T-helper 1 cell treated with Interleukin-12 subunit alpha and Interleukin-12 subunit beta and Interleukin-4 antibody, amounts not matched to agents 30 μg/mL and 1 μg/mL, for 36 hours (primary cell): Measurements from ENCODE around the gene KIF18A.
"Not testable (repeated sequence)": the region's sequence is repeated elsewhere in the genome, so short reads cannot be mapped to it uniquely, and the experiment has no call there.

Experiments used
- H3K27ac Mint-ChIP-seq: one replicate; pipeline ENCODE4 v1.8.0; 2021; ENCODE audit warnings: mild to moderate bottlenecking, mixed read lengths
- H3K27me3 Mint-ChIP-seq: one replicate; pipeline ENCODE4 v1.8.0; 2021; ENCODE audit warnings: low read depth, mixed read lengths
- H3K36me3 Mint-ChIP-seq: one replicate; pipeline ENCODE4 v1.8.0; 2021; ENCODE audit warnings: low read depth, mixed read lengths
- H3K4me1 Mint-ChIP-seq: one replicate; pipeline ENCODE4 v1.8.0; 2021; ENCODE audit warnings: low read depth, mixed read lengths
- H3K4me3 Mint-ChIP-seq: one replicate; pipeline ENCODE4 v1.8.0; 2021; ENCODE audit warnings: mild to moderate bottlenecking, moderate library complexity, mixed read lengths
- H3K9me3 Mint-ChIP-seq: one replicate; pipeline ENCODE4 v1.8.0; 2021; ENCODE audit warnings: mixed read lengths

The KIF18A gene

GRCh38 chr11:28107750-28108618 lies at the start of gene KIF18A, which contains the start of gene METTL15:
TSS of gene KIF18A (minus strand) at chr11:28108156. CDS start at chr11:28097947, 10,209 bp downstream.
TSS of gene METTL15 (plus strand) at chr11:28108388. CDS start at chr11:28113335, 4,947 bp downstream.
- peaks cover 3% of the 10 kb centered on the region for H3K36me3 Mint-ChIP-seq
- peaks cover 54% of the 10 kb centered on the region for H3K4me1 Mint-ChIP-seq
- H3K4me3 Mint-ChIP-seq = peak within 1 kb of the TSS; percentile 98
- H3K27me3 Mint-ChIP-seq = no peaks in the 10 kb centered on the region
- H3K9me3 Mint-ChIP-seq = no peaks in the 10 kb centered on the region
- peak within 1 kb of the TSS; percentile 99 for H3K27ac Mint-ChIP-seq

- no peak overlapping the region for H3K4me3 Mint-ChIP-seq
- no peaks in the 10 kb centered on the region for H3K27me3 Mint-ChIP-seq
- no peak overlapping the region for H3K27ac Mint-ChIP-seq
- no peaks in the 10 kb centered on the region for H3K4me1 Mint-ChIP-seq
- H3K36me3 Mint-ChIP-seq = peaks cover 9% of the 10 kb centered on the region
- no peaks in the 10 kb centered on the region for H3K9me3 Mint-ChIP-seq
Measured at GRCh38 chr11:28153586-28153985, 45.6 kb upstream of the KIF18A start.

- no peaks in the 10 kb centered on the region for H3K4me1 Mint-ChIP-seq
- H3K9me3 Mint-ChIP-seq = no peaks in the 10 kb centered on the region
- H3K27me3 Mint-ChIP-seq = no peaks in the 10 kb centered on the region
- H3K4me3 Mint-ChIP-seq = no peak overlapping the region
- no peak overlapping the region for H3K27ac Mint-ChIP-seq
- peaks cover 6% of the 10 kb centered on the region for H3K36me3 Mint-ChIP-seq
Measured at GRCh38 chr11:28152743-28153142, 44.8 kb upstream of the KIF18A start.

GRCh38 chr11:28146123-28146751 lies 38.3 kb upstream of the KIF18A start:
- no peaks in the 10 kb centered on the region for H3K9me3 Mint-ChIP-seq
- H3K4me1 Mint-ChIP-seq = no peaks in the 10 kb centered on the region
- no peaks in the 10 kb centered on the region for H3K27me3 Mint-ChIP-seq
- no peak overlapping the region for H3K27ac Mint-ChIP-seq
- peaks cover under 1% of the 10 kb centered on the region for H3K36me3 Mint-ChIP-seq
- H3K4me3 Mint-ChIP-seq = no peak overlapping the region

GRCh38 chr11:28144808-28145207 lies 36.9 kb upstream of the KIF18A start:
- Mint-ChIP-seq H3K4me1 (no peaks in the 10 kb centered on the region), H3K27ac (no peak overlapping the region), H3K9me3 (peaks cover 7% of the 10 kb centered on the region), H3K4me3 (no peak overlapping the region), H3K27me3 (no peaks in the 10 kb centered on the region), H3K36me3 (peaks cover 4% of the 10 kb centered on the region)

GRCh38 chr11:28142724-28143123 lies 34.8 kb upstream of the KIF18A start:
- Mint-ChIP-seq H3K4me1 (no peaks in the 10 kb centered on the region), H3K27me3 (no peaks in the 10 kb centered on the region), H3K4me3 (no peak overlapping the region), H3K9me3 (peaks cover 21% of the 10 kb centered on the region), H3K27ac (no peak overlapping the region), H3K36me3 (peaks cover 5% of the 10 kb centered on the region)

- H3K4me1 Mint-ChIP-seq = no peaks in the 10 kb centered on the region
- H3K27ac Mint-ChIP-seq = no peak overlapping the region
- H3K36me3 Mint-ChIP-seq = peaks cover 12% of the 10 kb centered on the region
- H3K27me3 Mint-ChIP-seq = no peaks in the 10 kb centered on the region
- no peak overlapping the region for H3K4me3 Mint-ChIP-seq
- peaks cover 35% of the 10 kb centered on the region for H3K9me3 Mint-ChIP-seq
Measured at GRCh38 chr11:28140689-28141455, 32.9 kb upstream of the KIF18A start.

- Mint-ChIP-seq H3K4me3 (no peak overlapping the region), H3K27me3 (no peaks in the 10 kb centered on the region), H3K27ac (no peak overlapping the region), H3K9me3 (peaks cover 37% of the 10 kb centered on the region), H3K4me1 (no peaks in the 10 kb centered on the region), H3K36me3 (peaks cover 13% of the 10 kb centered on the region)
Measured at GRCh38 chr11:28139841-28140415, 32.0 kb upstream of the KIF18A start.

GRCh38 chr11:28137832-28138231 lies 29.9 kb upstream of the KIF18A start:
- Mint-ChIP-seq H3K36me3 (peaks cover 13% of the 10 kb centered on the region), H3K9me3 (peaks cover 37% of the 10 kb centered on the region), H3K4me1 (no peaks in the 10 kb centered on the region), H3K27me3 (no peaks in the 10 kb centered on the region), H3K4me3 (no peak overlapping the region), H3K27ac (no peak overlapping the region)

- Mint-ChIP-seq H3K27ac (no peak overlapping the region), H3K4me1 (no peaks in the 10 kb centered on the region), H3K27me3 (no peaks in the 10 kb centered on the region), H3K36me3 (peaks cover 13% of the 10 kb centered on the region), H3K4me3 (no peak overlapping the region), H3K9me3 (peaks cover 37% of the 10 kb centered on the region)
Measured at GRCh38 chr11:28137366-28137765, 29.4 kb upstream of the KIF18A start.

GRCh38 chr11:28136157-28136556 lies 28.2 kb upstream of the KIF18A start:
- not testable (repeated sequence) for H3K4me3 Mint-ChIP-seq, H3K27ac Mint-ChIP-seq, H3K27me3 Mint-ChIP-seq, H3K4me1 Mint-ChIP-seq
- H3K9me3 Mint-ChIP-seq = peaks cover 37% of the 10 kb centered on the region
- H3K36me3 Mint-ChIP-seq = peaks cover 16% of the 10 kb centered on the region

GRCh38 chr11:28133146-28133545 lies 25.2 kb upstream of the KIF18A start:
- no peak overlapping the region for H3K27ac Mint-ChIP-seq
- no peaks in the 10 kb centered on the region for H3K27me3 Mint-ChIP-seq
- peaks cover 13% of the 10 kb centered on the region for H3K36me3 Mint-ChIP-seq
- H3K4me1 Mint-ChIP-seq = no peaks in the 10 kb centered on the region
- H3K4me3 Mint-ChIP-seq = no peak overlapping the region
- H3K9me3 Mint-ChIP-seq = peaks cover 20% of the 10 kb centered on the region

GRCh38 chr11:28132548-28132947 lies 24.6 kb upstream of the KIF18A start:
- Mint-ChIP-seq H3K36me3 (peaks cover 11% of the 10 kb centered on the region), H3K9me3 (peaks cover 14% of the 10 kb centered on the region)

GRCh38 chr11:28123151-28123581 lies 15.2 kb upstream of the KIF18A start:
- H3K36me3 Mint-ChIP-seq = peaks cover 7% of the 10 kb centered on the region
- peaks cover 4% of the 10 kb centered on the region for H3K4me1 Mint-ChIP-seq
- no peak overlapping the region for H3K27ac Mint-ChIP-seq
- H3K27me3 Mint-ChIP-seq = no peaks in the 10 kb centered on the region
- no peak overlapping the region for H3K4me3 Mint-ChIP-seq
- no peaks in the 10 kb centered on the region for H3K9me3 Mint-ChIP-seq

More at GRCh38 chr11:28132548-28132947, 24.6 kb upstream of the KIF18A start:
- Mint-ChIP-seq H3K4me3 (no peak overlapping the region), H3K27ac (no peak overlapping the region), H3K27me3 (no peaks in the 10 kb centered on the region), H3K4me1 (no peaks in the 10 kb centered on the region)
